GM21786 (cell line): ENCODE measurements around the gene ABLIM2.

Source experiments
- ATAC-seq: cut with Tn5 transposase; IDR thresholded peaks from one replicate; pipeline ENCODE4 v1.9.1; 2021; ENCODE audit not compliant: unreplicated experiment

Gene ABLIM2

GRCh38 chr4:8033067-8033755 is 125.4 kb downstream of the ABLIM2 start:
- no peak for ATAC-seq

- ATAC-seq: no peak
These were observed 126.2 kb downstream of the ABLIM2 start for GRCh38 chr4:8032381-8032780.

- no peak for ATAC-seq
These were observed 128.4 kb downstream of the ABLIM2 start for GRCh38 chr4:8030121-8030781.

GRCh38 chr4:8029689-8030088 is 128.9 kb downstream of the ABLIM2 start:
- ATAC-seq: no peak

- ATAC-seq: no peak
These were observed 129.6 kb downstream of the ABLIM2 start for GRCh38 chr4:8028884-8029568.

GRCh38 chr4:8028368-8028767 is 130.2 kb downstream of the ABLIM2 start:
- no peak for ATAC-seq

- no peak for ATAC-seq
These were observed 132.2 kb downstream of the ABLIM2 start for GRCh38 chr4:8026453-8026852.

GRCh38 chr4:8025668-8026067 is 132.9 kb downstream of the ABLIM2 start:
- ATAC-seq: no peak

- ATAC-seq: no peak
These were observed 134.4 kb downstream of the ABLIM2 start for GRCh38 chr4:8024073-8024786.

GRCh38 chr4:8023696-8024033 is 134.9 kb downstream of the ABLIM2 start:
- no peak for ATAC-seq

- ATAC-seq: no peak
These were observed 135.6 kb downstream of the ABLIM2 start for GRCh38 chr4:8022767-8023695.

GRCh38 chr4:8021796-8022195 is 136.8 kb downstream of the ABLIM2 start:
- ATAC-seq: no peak

GRCh38 chr4:8019396-8020365 is 138.9 kb downstream of the ABLIM2 start:
- ATAC-seq: no peak

- ATAC-seq: no peak
These were observed 142.1 kb downstream of the ABLIM2 start for GRCh38 chr4:8016527-8016926.

- no peak for ATAC-seq
These were observed 143.1 kb downstream of the ABLIM2 start for GRCh38 chr4:8015512-8015911.

GRCh38 chr4:8013976-8014726 is 144.5 kb downstream of the ABLIM2 start:
- no peak for ATAC-seq

GRCh38 chr4:8012517-8012916 is 146.1 kb downstream of the ABLIM2 start:
- ATAC-seq: no peak

GRCh38 chr4:8010618-8011017 is 148.0 kb downstream of the ABLIM2 start:
- ATAC-seq: no peak
